NCI-H1048 (cell line): ENCODE measurements around the gene MFGE8.

ENCODE experiments used
- DNase-seq: peaks from one replicate; lab custom pipeline; 2025; lab: John Stamatoyannopoulos, UW

MFGE8 gene

GRCh38 chr15:88874275-88874674 lies 38.9 kb downstream of the MFGE8 start:
- no peak for DNase-seq

GRCh38 chr15:88873786-88874185 lies 39.4 kb downstream of the MFGE8 start:
- no peak for DNase-seq

GRCh38 chr15:88872706-88873105 lies 40.5 kb downstream of the MFGE8 start:
- no peak for DNase-seq

DNA sequence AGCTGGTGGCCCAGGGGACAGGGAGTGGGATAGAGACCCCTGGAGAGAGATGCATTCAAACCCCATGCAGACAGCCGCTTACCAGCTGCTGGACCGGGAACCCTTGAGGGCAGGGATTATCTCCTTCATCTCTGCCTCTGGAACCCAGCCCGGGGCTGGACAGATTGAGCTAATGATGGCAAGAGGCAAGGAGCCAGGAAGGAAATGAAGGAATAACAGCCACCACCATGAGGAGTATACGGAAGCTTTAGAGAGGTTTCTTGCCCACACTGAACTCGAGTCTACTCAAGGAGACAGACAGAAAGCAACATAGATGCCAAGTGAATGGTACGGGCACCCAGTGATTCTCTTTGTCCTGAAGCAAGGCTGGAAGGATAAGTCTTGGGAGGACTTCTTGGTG lies 41.1 kb downstream of the MFGE8 start:
- DNase-seq: no peak

- no peak for DNase-seq
These were observed 41.9 kb downstream of the MFGE8 start for GRCh38 chr15:88871313-88871712.

DNA sequence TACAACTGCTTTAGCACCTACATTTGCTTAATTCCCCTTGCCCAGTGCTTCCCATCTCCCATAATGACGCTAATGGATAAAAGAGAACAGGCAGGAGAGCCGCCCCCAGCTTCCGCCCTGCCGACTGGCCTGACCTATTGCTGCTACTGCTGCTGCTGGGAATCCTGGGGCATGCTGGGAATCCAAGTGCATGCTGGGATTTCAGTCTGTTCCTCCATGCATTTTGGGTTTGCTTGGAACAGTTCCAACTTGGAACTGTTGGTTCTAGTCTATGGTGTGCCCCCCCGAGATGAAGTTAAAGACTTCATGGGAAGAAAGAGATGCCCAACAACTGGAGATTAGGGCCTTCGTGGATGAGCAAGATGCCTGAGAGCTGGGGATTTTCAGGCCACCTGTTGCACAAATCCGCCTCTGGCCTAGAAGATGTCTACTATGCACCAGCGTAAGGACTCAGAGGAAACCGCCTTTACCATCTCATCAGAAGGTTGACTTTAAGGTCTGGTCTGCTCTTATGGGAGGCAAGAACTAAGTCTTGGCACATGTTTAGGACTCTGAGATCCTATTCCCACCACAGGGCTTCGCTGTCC lies 46.8 kb downstream of the MFGE8 start:
- DNase-seq: no peak

- no peak for DNase-seq
These were observed 47.6 kb downstream of the MFGE8 start for GRCh38 chr15:88865498-88866099.

DNA sequence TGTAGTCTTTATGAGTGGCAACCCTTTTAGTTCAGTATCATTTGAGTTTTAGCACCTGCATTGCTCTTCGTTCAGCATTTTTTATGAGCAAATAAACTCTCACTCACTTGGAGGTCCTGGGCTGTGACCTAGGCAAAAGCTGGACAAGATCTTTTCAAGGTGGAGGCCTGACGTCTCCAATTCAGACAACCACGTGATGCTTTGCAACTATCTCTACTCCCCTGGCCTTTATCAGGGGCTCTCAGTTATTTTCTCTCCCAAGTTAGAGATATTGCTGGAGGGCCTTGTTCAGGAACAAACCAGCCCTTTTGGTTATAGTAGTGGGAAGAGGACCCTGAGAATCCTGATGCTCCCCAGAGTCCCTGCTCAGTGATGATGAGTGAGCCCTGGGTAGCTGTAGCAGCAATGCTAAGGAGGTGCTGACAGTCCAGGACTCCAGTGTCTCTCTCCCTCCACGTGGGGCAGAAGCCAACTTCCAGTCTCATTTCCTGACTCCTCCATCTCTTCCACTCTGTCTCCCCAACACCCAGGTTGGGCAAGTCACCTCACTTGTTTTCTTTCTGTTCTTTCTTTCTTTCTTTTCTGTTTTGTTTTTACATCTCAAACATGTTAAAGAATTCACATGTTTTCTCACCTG lies 48.2 kb downstream of the MFGE8 start:
- DNase-seq: no peak

GRCh38 chr15:88863412-88863811 lies 49.8 kb downstream of the MFGE8 start:
- DNase-seq: no peak

DNA sequence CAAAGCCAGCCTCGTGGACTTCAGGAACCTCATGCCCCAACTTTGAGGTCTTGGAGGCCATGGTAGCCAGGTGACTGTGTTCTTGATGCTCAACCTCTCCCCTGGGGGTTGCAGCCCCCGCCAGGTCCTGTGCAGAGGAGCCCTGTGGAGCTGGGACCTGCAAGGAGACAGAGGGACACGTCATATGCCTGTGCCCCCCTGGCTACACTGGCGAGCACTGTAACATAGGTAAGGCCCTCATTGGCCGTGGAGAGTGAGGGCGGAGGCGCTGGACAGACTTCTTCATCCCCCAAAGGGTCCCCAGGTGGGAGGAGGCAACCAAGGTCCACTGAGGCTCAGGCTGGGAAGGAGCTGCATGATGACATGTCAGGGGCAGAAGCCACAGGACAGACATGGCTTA lies 53.0 kb downstream of the MFGE8 start:
- no peak for DNase-seq

DNA sequence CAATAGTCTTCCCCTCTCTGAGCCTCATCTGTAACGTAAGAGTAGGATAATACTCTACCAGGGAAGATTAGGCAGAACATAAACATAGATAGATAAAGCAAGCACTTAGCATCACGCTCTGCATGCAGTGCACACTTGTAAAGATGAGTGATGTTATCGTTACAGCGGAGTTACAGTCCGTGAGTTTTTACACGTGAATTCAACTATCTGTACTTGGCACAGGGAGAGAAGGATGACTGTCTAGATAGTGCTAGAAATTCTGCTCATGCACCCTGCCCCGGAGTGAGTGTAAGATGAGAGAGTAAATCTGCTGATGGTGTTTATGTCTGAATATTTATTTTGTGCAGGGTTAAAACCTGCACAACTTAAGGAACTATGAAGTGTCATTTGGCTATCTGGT lies 53.6 kb downstream of the MFGE8 start:
- DNase-seq: no peak

- no peak for DNase-seq
These were observed 54.2 kb downstream of the MFGE8 start for GRCh38 chr15:88858934-88859333.

GRCh38 chr15:88852476-88852875 lies 60.7 kb downstream of the MFGE8 start:
- no peak for DNase-seq

DNA sequence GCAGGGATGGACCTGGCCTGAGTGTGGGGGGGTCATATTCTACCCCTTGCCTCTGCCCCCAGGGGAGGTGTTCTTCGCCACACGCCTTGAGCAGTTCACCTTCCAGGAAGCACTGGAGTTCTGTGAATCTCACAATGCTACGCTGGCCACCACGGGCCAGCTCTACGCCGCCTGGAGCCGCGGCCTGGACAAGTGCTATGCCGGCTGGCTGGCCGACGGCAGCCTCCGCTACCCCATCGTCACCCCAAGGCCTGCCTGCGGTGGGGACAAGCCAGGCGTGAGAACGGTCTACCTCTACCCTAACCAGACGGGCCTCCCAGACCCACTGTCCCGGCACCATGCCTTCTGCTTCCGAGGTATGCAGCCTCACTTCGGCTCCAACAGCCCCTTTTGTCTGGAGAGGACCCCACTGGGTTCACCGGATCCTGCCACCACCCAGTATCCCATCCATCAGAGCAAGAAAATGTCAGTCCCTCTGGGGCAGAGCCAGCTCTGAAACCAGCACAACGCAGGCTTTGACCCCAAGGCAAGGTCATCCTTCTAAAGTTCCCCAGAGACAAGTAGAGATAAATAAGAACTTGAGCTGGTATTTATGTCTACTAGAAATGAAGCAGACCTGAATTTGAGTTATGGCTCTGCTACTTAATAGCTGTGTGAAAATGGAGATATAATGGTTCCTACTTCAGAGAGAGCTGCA lies 63.7 kb downstream of the MFGE8 start:
- no peak for DNase-seq
